K562 (cell line): ENCODE results near the gene SH2D5. TPM values are rescaled to one million over a fixed set of nuclear protein-coding genes. Genes with fewer than 3 reads are reported as not detected.

Source experiments
- DPF2 ChIP-seq: fragments of 450-650 bp; IDR thresholded peaks from 2 replicates; pipeline ENCODE4 v1.6.1; 2016
- FOS ChIP-seq: IDR thresholded peaks from 3 replicates; pipeline ENCODE4 v1.6.1; 2011; ENCODE audit not compliant: insufficient read length; ENCODE audit errors: extremely low read depth
- GTF2A2 ChIP-seq: IDR thresholded peaks from 2 replicates; pipeline ENCODE4 v1.6.1; 2016; ENCODE audit warnings: mild to moderate bottlenecking, missing genetic modification characterization, missing compliant biosample characterization
- MNT ChIP-seq, 2 experiments: fragments of 450-650 bp; conservative IDR thresholded peaks; 2 replicates each; pipeline ENCODE4 v1.6.1; 2017; ENCODE audit warnings: mild to moderate bottlenecking in 2 of 2, moderate library complexity in 2 of 2
- NRF1 ChIP-seq, 2 experiments: fragments of 450-650 bp; IDR thresholded peaks in 1 of 2; conservative IDR thresholded peaks in 1 of 2; 2 replicates each; pipeline ENCODE4 v1.6.1; 2014; ENCODE audit warnings: mild to moderate bottlenecking in 2 of 2
- SREBF2 ChIP-seq: sonication (generic); formaldehyde crosslinking; IDR thresholded peaks from 2 replicates; pipeline ENCODE4 v1.4.0; 2020; ENCODE audit warnings: mild to moderate bottlenecking, missing genetic modification reagents
- TCF15 ChIP-seq: fragments of 250-450 bp; sonication (Bioruptor Pico); IDR thresholded peaks from 2 replicates; pipeline ENCODE4 v1.8.0; 2022; ENCODE audit warnings: moderate library complexity, mild to moderate bottlenecking, inconsistent platforms
- ZBTB8A ChIP-seq: fragments of 450-650 bp; IDR thresholded peaks from 2 replicates; pipeline ENCODE4 v1.6.1; 2018; ENCODE audit warnings: mild to moderate bottlenecking, moderate library complexity; ENCODE audit not compliant: partially characterized antibody
- ZMIZ1 ChIP-seq, 2 experiments: fragments of 150-350 bp in 1 of 2; IDR thresholded peaks; 2 replicates each; pipeline ENCODE4 v1.6.1; 2012 to 2016; ENCODE audit warnings: low read depth in 2 of 2, low read length in 2 of 2, mild to moderate bottlenecking in 1 of 2, moderate library complexity in 1 of 2
- ZNF318 ChIP-seq, 2 experiments: fragments of 450-650 bp; IDR thresholded peaks; 2 replicates each; pipeline ENCODE4 v1.6.1; 2016; ENCODE audit warnings: mild to moderate bottlenecking in 2 of 2, borderline replicate concordance in 1 of 2, low read depth in 1 of 2, moderate library complexity in 1 of 2
- ZNF583 ChIP-seq: fragments of 250-450 bp; sonication (Bioruptor Pico); IDR thresholded peaks from 2 replicates; pipeline ENCODE4 v1.4.0; 2020
- polyA plus RNA-seq, 8 experiments: library from polyadenylated mRNA; depleted of rRNA in 4 of 8; stranded (reverse) in 5 of 8; unstranded in 3 of 8; fragments of >200 nt; fragmentation: Nextera tagmentation in 2 of 8; fragmentation: Illumina TruSeq in 1 of 8; extraction: Ambion mirVana in 2 of 8; extraction: Trizol in 1 of 8; gene quantifications; 2 replicates each; pipeline versions ENCODE4 v1.2.1 to v1.2.3, GENCODE V29; 2011 to 2014; ENCODE audit warnings: inconsistent platforms in 1 of 8, missing spikeins in 1 of 8
- total RNA-seq, 7 experiments: library from RNA; depleted of rRNA in 6 of 7; stranded (reverse); fragments of >200 nt in 6 of 7; fragmentation: Illumina TruSeq in 2 of 7; extraction: Trizol in 2 of 7; gene quantifications; 2 replicates each; pipeline versions ENCODE4 v1.2.1 to v1.2.3, GENCODE V29; 2011 to 2021; ENCODE audit warnings: low replicate concordance in 1 of 7

The SH2D5 gene
- total and polyA plus RNA-seq, 9 of the 15 experiments (the other 6 are each of a cell fraction or from before 2014, with no cell fraction given) = 0.06 to 0.11 TPM; not detected in 7

GRCh38 chr1:20732588-20733359 is at the start of gene SH2D5 (continued):
- TF ChIP-seq ZBTB8A (no peak), DPF2 (peak; percentile 44; the same call in 1 of the 2 replicates), ZNF318 (IDR thresholded peaks at IDR 0.05; ENCODE audit: borderline replicate concordance in 1 of 2, low read depth in 1 of 2) (0 out of 4 replicates have a peak, but pooled peaks of 1 of the 2 experiments have one; percentile 39), MNT (conservative IDR thresholded peaks at IDR 0.05) (peak; percentile 78 to 83), NRF1 (conservative IDR thresholded peaks at IDR 0.05 in 1 of 2, IDR thresholded peaks at IDR 0.05 in 1 of 2) (peak; percentile 61 to 66), ZNF583 (CRISPR knock-in tag) (0 out of 2 replicates have a peak, but pooled peaks have one; percentile 12), GTF2A2 (tag) (no peak), TCF15 (no peak), ZMIZ1 (IDR thresholded peaks at IDR 0.05; ENCODE audit: low read depth in 2 of 2, low read length in 2 of 2) (no peak), FOS (peak; percentile 31), SREBF2 (CRISPR knock-in tag) (no peak)
